ENCODE measurements around the gene C1QTNF2. TPM values are rescaled to one million over a fixed set of nuclear protein-coding genes. Genes with fewer than 3 reads are reported as not detected.

C1QTNF2 gene, protein sequence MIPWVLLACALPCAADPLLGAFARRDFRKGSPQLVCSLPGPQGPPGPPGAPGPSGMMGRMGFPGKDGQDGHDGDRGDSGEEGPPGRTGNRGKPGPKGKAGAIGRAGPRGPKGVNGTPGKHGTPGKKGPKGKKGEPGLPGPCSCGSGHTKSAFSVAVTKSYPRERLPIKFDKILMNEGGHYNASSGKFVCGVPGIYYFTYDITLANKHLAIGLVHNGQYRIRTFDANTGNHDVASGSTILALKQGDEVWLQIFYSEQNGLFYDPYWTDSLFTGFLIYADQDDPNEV
- total RNA-seq (2012; rRNA removed), result 0.72 and 0.83 TPM in 2 replicates
- 1.2 and 1.4 TPM in 2 replicates for polyA plus RNA-seq (2012; rRNA removed)
- 0.52 and 1.4 TPM in 2 replicates for polyA plus RNA-seq (2012; cell fraction: cytosol; rRNA removed)
- 0.56 and 0.88 TPM in 2 replicates for polyA plus RNA-seq (2012; cell fraction: nucleus; rRNA removed; ENCODE audit: low replicate concordance)
- percentile 33 among the genes with signal in this experiment for Bru-seq, nascent RNA
- percentile 26 among the genes with signal in this experiment for BruChase-seq, experiment 1, labeled RNA remaining after a 6-hour chase
- percentile 23 among the genes with signal in this experiment for BruChase-seq, experiment 2, labeled RNA remaining after a 2-hour chase
- long read RNA-seq, partial matches to known transcripts, result 0 of 4 reads
- long read RNA-seq, other reads (novel, unspliced or antisense), result 2 of 4 reads

DNA sequence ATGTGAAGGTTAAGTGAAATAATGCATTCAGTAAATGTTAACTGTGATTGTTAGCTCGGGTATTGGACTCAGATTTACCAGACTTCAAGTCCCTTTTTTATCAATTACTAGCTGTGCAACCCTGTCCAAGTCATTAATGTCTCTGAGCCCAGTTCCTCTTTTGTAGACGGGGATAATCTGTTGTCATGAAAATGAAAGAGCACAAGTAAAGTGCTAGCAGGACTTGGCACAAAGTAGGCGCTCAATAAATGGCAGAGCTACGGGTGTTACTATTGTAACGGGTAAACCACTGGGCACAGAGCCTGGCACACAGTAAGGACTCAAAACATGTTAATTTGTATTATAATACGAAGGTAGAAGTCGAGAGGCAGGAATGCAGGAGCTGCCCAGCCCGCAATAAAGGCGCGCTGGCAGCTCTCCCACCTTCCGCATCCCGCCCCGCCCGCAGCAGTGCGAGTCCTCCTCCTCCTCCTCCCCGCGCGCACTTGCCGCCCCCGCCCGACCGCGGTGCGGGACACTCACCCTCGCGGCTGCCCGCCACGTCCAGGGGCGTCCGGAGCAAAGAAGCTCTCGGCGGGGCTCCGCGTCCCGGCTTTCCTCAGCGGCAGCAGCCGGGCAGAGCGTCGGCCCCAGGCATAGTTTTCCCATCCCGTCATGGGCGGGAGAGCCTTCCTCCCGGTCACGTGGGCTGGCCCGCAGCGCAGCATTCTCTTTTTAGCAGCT is at the start of gene C1QTNF2:
Gene C1QTNF2 (minus strand): TSS at position 637 of the 723 bp plus-strand sequence. CDS start 15,615 bp downstream, outside the sequence.
- Histone ChIP-seq H2BK120ac (ENCODE audit: low read depth, low read length) (peak within 1 kb of the TSS; percentile 48), H3K14ac (replicated peaks; ENCODE audit: low read depth, low read length) (peak within 1 kb of the TSS; percentile 43; the same call in 1 of the 2 replicates), H3K79me1 (ENCODE audit: low read depth in 1 of 2, low read length in 2 of 2) (no peaks in the 10 kb centered on the region), H3K4me3 (ENCODE audit: insufficient read depth, low read depth, low read length) (peak within 1 kb of the TSS; percentile 60), H3K27me3 (ENCODE audit: control insufficient read depth, insufficient read depth, low read length) (peaks cover 14% of the 10 kb centered on the region), H2AFZ (replicated peaks; ENCODE audit: low read length, poor library complexity) (peak within 1 kb of the TSS; percentile 90), H2BK20ac (ENCODE audit: low read depth, low read length) (no peak within 1 kb of the TSS), H3K9me3 (ENCODE audit: control insufficient read depth, insufficient read depth, low read length) (no peaks in the 10 kb centered on the region), H4K91ac (ENCODE audit: insufficient read depth, low read depth, low read length) (0 out of 2 replicates have a peak within 1 kb of the TSS, but pooled peaks have one; percentile 14), H3K4me1 (ENCODE audit: control insufficient read depth, insufficient read depth, low read length) (0 out of 2 replicates have a peak, but pooled peaks cover 2% of the 10 kb centered on the region), H3K56ac (ENCODE audit: extremely low read depth, insufficient read depth, low read length) (0 out of 2 replicates have a peak within 1 kb of the TSS, but pooled peaks have one; percentile 5), H3K9ac (ENCODE audit: low read depth, low read length) (peak within 1 kb of the TSS; percentile 53), H2AK5ac (ENCODE audit: low read depth, low read length) (no peak within 1 kb of the TSS), H4K5ac (ENCODE audit: low read depth, low read length) (no peak within 1 kb of the TSS), H3K27ac (ENCODE audit: insufficient read depth, low read length) (peak within 1 kb of the TSS; percentile 55; the same call in 1 of the 2 replicates), H2BK15ac (ENCODE audit: low read depth, low read length) (peak within 1 kb of the TSS; percentile 53; the same call in 2 of the 3 replicates), H3K9me1 (ENCODE audit: insufficient read depth, low read length) (peaks cover 4% of the 10 kb centered on the region; the same call in 1 of the 2 replicates), H3K36me3 (ENCODE audit: control insufficient read depth, insufficient read depth, low read length) (no peaks in the 10 kb centered on the region), H2BK5ac (ENCODE audit: low read depth, low read length, poor library complexity, severe bottlenecking) (no peak within 1 kb of the TSS), H3K4me2 (ENCODE audit: low read depth, low read length) (peak within 1 kb of the TSS; percentile 81), H3K4ac (ENCODE audit: low read depth, low read length) (peak within 1 kb of the TSS; percentile 52; the same call in 1 of the 2 replicates), H4K8ac (ENCODE audit: low read depth in 2 of 2, low read length in 2 of 2) (peak within 1 kb of the TSS; percentile 22 to 49; a peak in 1 of 4 replicates), H3K23ac (ENCODE audit: low read depth, low read length) (peak within 1 kb of the TSS; percentile 75), H3K18ac (ENCODE audit: low read depth, low read length) (no peak within 1 kb of the TSS; the same call in 1 of the 2 replicates), H4K20me1 (ENCODE audit: insufficient read depth, low read length) (no peaks in the 10 kb centered on the region), H2AK9ac (replicated peaks; ENCODE audit: low read depth, low read length, poor library complexity) (peak within 1 kb of the TSS; percentile 48)
- ChIA-PET CTCF (interaction anchor here (0.6 to 1.5 kb wide), 2 partner anchors 21 to 26 kb away, joined by 3 to 5 read pairs; no protein-coding TSS in a partner anchor), POLR2A (ENCODE audit: unreplicated experiment) (no interaction called here)
- intact Hi-C loops (cut with micrococcal nuclease) (no loop called here), dilution Hi-C loops (cut with HindIII; ENCODE audit: low sequenced_read_pairs, unreplicated experiment) (loop anchor here (25.0 kb wide), 1 partner anchor 358 kb away; the partner anchor contains the start of gene TTC1), in situ Hi-C loops (cut with MboI; ENCODE audit: low sequenced_read_pairs) (no loop called here)
- no TSS peak for BruUV-seq (replicated peaks)
- ATAC-seq (ENCODE audit: low read depth), result peak; percentile 94
- WGBS, 2 experiments (ENCODE audit: extremely low coverage in 2 of 2, insufficient read length in 1 of 2), result 0% methylated on average over 17 of the region's 45 CpGs; no CpG with 5 or more reads in 1 of the 2 experiments
- DNase-seq, result peak; percentile 72
- peak; percentile 95 for TF ChIP-seq USF2 (IDR thresholded peaks at IDR 0.05; ENCODE audit: low read depth, low read length)
- TF ChIP-seq CEBPB (IDR thresholded peaks at IDR 0.05; ENCODE audit: low read depth, low read length), result no peak
- no peak for TF ChIP-seq ELK1 (IDR thresholded peaks at IDR 0.05; ENCODE audit: borderline replicate concordance, low read depth, low read length)
- TF ChIP-seq RCOR1 (IDR thresholded peaks at IDR 0.05; ENCODE audit: insufficient replicate concordance, low read length), result no peak
- peak; percentile 58; the same call in 1 of the 2 replicates for TF ChIP-seq BHLHE40 (IDR thresholded peaks at IDR 0.05; ENCODE audit: low read depth, low read length)
- no peak for TF ChIP-seq FOS (IDR thresholded peaks at IDR 0.05; ENCODE audit: low read depth, low read length)
- TF ChIP-seq POLR2A (IDR thresholded peaks at IDR 0.05; ENCODE audit: low read depth, low read length), result no peak
- no peak for TF ChIP-seq MXI1 (IDR thresholded peaks at IDR 0.05; ENCODE audit: borderline replicate concordance, low read depth, low read length)
- TF ChIP-seq MAZ (IDR thresholded peaks at IDR 0.05; ENCODE audit: borderline replicate concordance, low read depth, low read length), result no peak; the same call in 1 of the 2 replicates
- TF ChIP-seq RAD21 (IDR thresholded peaks at IDR 0.05; ENCODE audit: low read length), result no peak
- TF ChIP-seq RFX5 (IDR thresholded peaks at IDR 0.05; ENCODE audit: low read depth, low read length), result no peak
- TF ChIP-seq MAFK (IDR thresholded peaks at IDR 0.05; ENCODE audit: low read depth, low read length), result no peak
- no peak for TF ChIP-seq CHD1 (IDR thresholded peaks at IDR 0.05; ENCODE audit: low read depth, low read length)
